Kidney epithelial cell (primary cell): ENCODE results near the gene ABLIM1. TPM values are rescaled to one million over a fixed set of nuclear protein-coding genes. Genes with fewer than 3 reads are reported as not detected.

Experiments
- DNase-seq: peaks from one replicate; pipeline ENCODE4 v3.0.0-alpha.2; 2010; ENCODE audit warnings: low read depth
- H3K27me3 ChIP-seq: 2 replicates; pipeline ENCODE4 v1.6.0; 2011; ENCODE audit warnings: low read length; ENCODE audit not compliant: control insufficient read depth, insufficient read depth
- H3K36me3 ChIP-seq: 2 replicates; pipeline ENCODE4 v1.5.1; 2011; ENCODE audit warnings: low read length; ENCODE audit not compliant: control insufficient read depth, insufficient read depth
- H3K4me3 ChIP-seq: 2 replicates; pipeline ENCODE4 v1.5.1; 2011; ENCODE audit warnings: low read depth, mild to moderate bottlenecking, control low read depth, low read length
- total RNA-seq: library from RNA; depleted of rRNA; stranded (reverse); fragments of >200 nt; gene quantifications from 2 replicates; pipeline ENCODE4 v1.2.3, GENCODE V29; 2015
- TF ChIP-seq, protein P1 (sequence below): IDR thresholded peaks from 2 replicates; pipeline ENCODE4 v1.5.1; 2011; ENCODE audit warnings: mild to moderate bottlenecking, moderate library complexity, low read length, control low read depth, inconsistent platforms; ENCODE audit not compliant: insufficient read depth, poor library complexity, severe bottlenecking

ABLIM1 gene
- total RNA-seq, 1 donor from 2014 or later = 41.9 TPM

DNA sequence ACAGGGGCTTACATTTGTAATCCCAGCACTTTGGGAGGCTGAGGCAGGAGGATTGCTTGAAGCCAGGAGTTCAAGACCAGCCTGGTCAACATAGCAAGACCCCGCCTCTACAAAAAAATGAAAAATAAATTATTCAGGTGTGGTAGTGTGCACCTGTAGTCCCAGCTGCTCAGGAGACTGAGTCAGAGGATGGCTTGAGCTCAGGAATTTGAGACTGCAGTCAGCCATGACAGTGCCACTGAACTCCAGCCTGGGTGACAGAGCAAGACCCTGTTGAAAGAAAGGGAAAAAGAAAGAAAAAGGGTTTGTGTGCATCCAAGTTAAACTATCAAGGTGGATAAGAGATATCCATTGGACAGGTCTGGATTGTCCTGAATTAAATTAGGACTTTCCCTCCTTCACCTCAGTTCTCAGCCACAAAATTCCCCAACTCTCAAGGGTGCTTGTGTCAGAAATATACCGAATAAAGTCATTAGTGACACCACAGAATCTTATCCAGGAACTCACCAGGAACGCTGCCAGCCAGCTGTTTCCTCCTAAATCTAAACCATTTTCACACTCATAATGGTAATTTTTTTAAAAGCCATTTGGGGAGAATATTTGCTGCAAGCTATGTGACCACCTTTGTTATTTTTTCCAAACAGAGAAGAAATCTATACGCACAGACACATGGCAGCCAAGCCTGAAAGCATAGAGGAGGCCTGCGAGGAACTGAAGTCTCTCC is 265.8 kb downstream of the ABLIM1 start:
- Histone ChIP-seq H3K4me3 (no peak overlapping the region), H3K36me3 (no peaks in the 10 kb centered on the region)

DNA sequence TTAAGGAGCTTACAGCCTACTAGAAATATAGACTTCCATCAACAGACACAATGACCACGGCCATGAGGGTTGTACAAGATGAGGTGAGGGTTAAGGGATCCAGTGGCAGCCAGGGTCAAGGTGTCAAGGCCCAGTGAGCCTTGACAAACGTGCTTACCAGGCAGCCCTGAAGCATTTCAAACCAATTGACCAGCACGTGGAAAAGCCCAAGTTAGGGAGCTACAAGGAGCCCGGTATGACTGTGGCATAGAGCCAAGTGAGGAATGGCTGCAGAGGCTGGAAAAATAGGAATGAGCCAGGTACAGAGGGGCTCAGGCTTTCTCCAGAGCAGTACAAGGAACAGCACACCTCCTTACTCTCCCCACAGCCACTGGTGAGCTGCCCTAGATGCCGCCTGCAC is 266.5 kb downstream of the ABLIM1 start:
- DNase-seq = no peak
- Histone ChIP-seq H3K36me3 (no peaks in the 10 kb centered on the region), H3K27me3 (no peaks in the 10 kb centered on the region), H3K4me3 (no peak overlapping the region)
- TF ChIP-seq, protein P1, sequence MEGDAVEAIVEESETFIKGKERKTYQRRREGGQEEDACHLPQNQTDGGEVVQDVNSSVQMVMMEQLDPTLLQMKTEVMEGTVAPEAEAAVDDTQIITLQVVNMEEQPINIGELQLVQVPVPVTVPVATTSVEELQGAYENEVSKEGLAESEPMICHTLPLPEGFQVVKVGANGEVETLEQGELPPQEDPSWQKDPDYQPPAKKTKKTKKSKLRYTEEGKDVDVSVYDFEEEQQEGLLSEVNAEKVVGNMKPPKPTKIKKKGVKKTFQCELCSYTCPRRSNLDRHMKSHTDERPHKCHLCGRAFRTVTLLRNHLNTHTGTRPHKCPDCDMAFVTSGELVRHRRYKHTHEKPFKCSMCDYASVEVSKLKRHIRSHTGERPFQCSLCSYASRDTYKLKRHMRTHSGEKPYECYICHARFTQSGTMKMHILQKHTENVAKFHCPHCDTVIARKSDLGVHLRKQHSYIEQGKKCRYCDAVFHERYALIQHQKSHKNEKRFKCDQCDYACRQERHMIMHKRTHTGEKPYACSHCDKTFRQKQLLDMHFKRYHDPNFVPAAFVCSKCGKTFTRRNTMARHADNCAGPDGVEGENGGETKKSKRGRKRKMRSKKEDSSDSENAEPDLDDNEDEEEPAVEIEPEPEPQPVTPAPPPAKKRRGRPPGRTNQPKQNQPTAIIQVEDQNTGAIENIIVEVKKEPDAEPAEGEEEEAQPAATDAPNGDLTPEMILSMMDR = no peak

More for the DNA sequence above, 265.8 kb downstream of the ABLIM1 start:
- TF ChIP-seq, protein P1 = no peak
- no peak for DNase-seq
- no peaks in the 10 kb centered on the region for H3K27me3 ChIP-seq

DNA sequence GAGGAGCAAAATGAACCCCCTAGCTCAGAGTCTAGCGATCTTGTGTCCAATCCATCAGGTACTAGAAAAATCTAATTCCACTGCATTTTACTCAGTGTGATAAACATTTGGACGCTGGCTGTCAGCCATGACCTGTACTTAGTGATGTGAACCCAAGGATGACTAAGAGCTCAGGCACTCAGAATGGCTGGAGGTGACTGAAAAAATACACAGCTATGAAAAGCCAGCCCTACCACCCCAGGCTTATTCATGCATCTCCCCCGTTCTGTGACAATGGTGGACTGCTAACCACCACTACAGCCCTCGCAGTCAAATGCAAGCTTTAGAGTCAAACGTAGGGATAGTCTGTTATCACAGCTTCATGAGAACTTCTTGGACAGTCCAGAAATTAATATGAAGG is 268.6 kb downstream of the ABLIM1 start:
- peak; percentile 77 for DNase-seq
- TF ChIP-seq, protein P1 = no peak
- H3K36me3 ChIP-seq = no peaks in the 10 kb centered on the region
- H3K4me3 ChIP-seq = no peak overlapping the region
- H3K27me3 ChIP-seq = no peaks in the 10 kb centered on the region

DNA sequence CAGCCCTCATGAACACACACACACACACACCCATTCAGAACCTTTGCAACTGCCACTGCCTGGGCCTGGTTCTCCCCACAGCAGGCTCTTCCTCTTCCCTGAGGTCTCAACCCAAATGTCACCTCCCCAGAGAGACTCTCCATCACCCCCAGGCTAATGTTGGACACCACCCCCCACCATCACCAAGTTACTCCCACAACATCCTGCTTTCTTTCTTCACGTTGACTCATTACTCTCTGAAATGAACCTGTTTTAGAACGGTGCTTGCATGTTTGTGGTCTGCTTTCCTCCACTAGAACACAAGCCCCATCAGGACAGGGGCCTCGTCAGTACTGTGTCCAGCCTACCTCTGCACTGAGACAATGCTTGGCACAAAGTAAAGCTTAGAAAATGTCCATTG is 269.8 kb downstream of the ABLIM1 start:
- H3K27me3 ChIP-seq = no peaks in the 10 kb centered on the region
- TF ChIP-seq, protein P1 = no peak
- DNase-seq = no peak
- H3K4me3 ChIP-seq = no peak overlapping the region
- no peaks in the 10 kb centered on the region for H3K36me3 ChIP-seq

DNA sequence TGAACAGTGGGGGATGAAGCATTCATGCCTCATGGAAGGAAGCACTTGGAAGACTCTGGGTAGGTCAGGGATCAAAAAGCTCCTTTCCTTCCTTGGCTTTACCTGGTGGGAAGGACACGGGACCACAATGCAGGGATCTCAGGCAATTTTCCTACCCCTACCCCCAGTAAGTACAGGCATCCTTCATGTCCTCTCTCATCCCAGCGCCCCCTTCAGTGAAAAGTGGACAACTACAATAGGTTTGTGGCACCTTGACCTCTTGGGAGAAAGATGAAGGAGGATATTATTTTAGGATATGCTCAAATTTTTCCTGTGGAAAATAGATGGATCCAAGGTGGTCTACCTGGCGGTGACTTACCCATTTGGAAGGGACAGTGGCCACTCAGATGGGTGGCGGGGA is 270.3 kb downstream of the ABLIM1 start:
- no peak overlapping the region for H3K4me3 ChIP-seq
- H3K36me3 ChIP-seq = no peaks in the 10 kb centered on the region
- no peak for DNase-seq
- TF ChIP-seq, protein P1 = no peak
- no peaks in the 10 kb centered on the region for H3K27me3 ChIP-seq

DNA sequence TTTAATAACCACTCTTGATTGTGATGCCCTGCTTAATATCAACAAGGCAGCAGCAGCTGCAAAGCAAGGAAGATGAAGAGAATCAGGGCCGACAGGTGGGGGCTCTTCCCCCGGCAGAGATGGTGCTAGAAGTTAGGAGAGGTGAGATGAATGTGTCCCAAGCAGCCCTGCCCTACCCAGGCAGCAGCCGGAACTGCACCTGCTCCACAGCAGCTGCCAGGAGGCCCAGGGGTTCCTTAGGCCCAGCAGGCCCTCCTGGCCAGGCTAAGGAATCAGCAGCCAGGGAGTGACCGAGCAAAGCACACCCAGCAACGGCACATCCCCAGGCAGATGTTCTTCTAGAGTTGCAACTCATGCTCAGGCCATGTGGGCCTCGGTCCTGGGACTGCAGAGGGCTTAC is 271.6 kb downstream of the ABLIM1 start:
- Histone ChIP-seq H3K4me3 (no peak overlapping the region), H3K36me3 (no peaks in the 10 kb centered on the region), H3K27me3 (no peaks in the 10 kb centered on the region)
- no peak for DNase-seq
- TF ChIP-seq, protein P1 = no peak
